ENCODE results near the gene SNX24.

DNA sequence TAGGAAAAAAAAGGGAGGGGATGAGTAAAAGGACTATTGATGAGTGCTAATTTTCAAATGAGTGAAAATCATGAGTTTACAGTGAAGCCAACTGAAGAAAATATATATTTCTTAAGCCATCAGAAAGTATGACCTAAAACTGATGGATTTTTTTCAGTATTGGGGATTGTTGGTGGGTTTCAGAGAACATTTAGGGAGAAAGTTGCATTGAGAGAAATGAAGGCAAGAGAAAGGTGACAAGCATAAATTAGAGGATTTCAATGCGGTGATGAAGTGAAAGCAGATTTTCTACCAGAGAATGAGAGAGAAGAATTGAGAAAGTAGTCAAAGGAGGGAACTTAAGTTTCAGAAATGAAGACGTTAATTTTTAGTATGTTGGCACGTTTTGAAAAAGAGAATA, 8.5 kb upstream of the SNX24 start:
- TF ChIP-seq, protein P1, sequence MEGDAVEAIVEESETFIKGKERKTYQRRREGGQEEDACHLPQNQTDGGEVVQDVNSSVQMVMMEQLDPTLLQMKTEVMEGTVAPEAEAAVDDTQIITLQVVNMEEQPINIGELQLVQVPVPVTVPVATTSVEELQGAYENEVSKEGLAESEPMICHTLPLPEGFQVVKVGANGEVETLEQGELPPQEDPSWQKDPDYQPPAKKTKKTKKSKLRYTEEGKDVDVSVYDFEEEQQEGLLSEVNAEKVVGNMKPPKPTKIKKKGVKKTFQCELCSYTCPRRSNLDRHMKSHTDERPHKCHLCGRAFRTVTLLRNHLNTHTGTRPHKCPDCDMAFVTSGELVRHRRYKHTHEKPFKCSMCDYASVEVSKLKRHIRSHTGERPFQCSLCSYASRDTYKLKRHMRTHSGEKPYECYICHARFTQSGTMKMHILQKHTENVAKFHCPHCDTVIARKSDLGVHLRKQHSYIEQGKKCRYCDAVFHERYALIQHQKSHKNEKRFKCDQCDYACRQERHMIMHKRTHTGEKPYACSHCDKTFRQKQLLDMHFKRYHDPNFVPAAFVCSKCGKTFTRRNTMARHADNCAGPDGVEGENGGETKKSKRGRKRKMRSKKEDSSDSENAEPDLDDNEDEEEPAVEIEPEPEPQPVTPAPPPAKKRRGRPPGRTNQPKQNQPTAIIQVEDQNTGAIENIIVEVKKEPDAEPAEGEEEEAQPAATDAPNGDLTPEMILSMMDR (conservative IDR thresholded peaks at IDR 0.05; ENCODE audit: low read depth, low read length), result no peak
- TF ChIP-seq POLR2A (IDR thresholded peaks at IDR 0.05; ENCODE audit: low read depth, low read length) (no peak), BHLHE40 (IDR thresholded peaks at IDR 0.05; ENCODE audit: low read depth, low read length) (no peak), MAFK (IDR thresholded peaks at IDR 0.05; ENCODE audit: low read depth, low read length) (no peak), RFX5 (IDR thresholded peaks at IDR 0.05; ENCODE audit: low read depth, low read length) (no peak), FOS (IDR thresholded peaks at IDR 0.05; ENCODE audit: low read depth, low read length) (no peak), MAZ (IDR thresholded peaks at IDR 0.05; ENCODE audit: borderline replicate concordance, low read depth, low read length) (no peak), ELK1 (IDR thresholded peaks at IDR 0.05; ENCODE audit: borderline replicate concordance, low read depth, low read length) (no peak), MXI1 (IDR thresholded peaks at IDR 0.05; ENCODE audit: borderline replicate concordance, low read depth, low read length) (no peak)
